Epithelial cell of umbilical artery (primary cell): ENCODE data around the gene NMU. TPM values are rescaled to one million over a fixed set of nuclear protein-coding genes. Genes with fewer than 3 reads are reported as not detected.

Experiments used
- total RNA-seq: library from RNA; depleted of rRNA; stranded (reverse); fragments of >200 nt; gene quantifications from 2 replicates; pipeline ENCODE4 v1.2.3, GENCODE V29; 2014

The NMU gene
- total RNA-seq = not detected in 2 replicates

DNA sequence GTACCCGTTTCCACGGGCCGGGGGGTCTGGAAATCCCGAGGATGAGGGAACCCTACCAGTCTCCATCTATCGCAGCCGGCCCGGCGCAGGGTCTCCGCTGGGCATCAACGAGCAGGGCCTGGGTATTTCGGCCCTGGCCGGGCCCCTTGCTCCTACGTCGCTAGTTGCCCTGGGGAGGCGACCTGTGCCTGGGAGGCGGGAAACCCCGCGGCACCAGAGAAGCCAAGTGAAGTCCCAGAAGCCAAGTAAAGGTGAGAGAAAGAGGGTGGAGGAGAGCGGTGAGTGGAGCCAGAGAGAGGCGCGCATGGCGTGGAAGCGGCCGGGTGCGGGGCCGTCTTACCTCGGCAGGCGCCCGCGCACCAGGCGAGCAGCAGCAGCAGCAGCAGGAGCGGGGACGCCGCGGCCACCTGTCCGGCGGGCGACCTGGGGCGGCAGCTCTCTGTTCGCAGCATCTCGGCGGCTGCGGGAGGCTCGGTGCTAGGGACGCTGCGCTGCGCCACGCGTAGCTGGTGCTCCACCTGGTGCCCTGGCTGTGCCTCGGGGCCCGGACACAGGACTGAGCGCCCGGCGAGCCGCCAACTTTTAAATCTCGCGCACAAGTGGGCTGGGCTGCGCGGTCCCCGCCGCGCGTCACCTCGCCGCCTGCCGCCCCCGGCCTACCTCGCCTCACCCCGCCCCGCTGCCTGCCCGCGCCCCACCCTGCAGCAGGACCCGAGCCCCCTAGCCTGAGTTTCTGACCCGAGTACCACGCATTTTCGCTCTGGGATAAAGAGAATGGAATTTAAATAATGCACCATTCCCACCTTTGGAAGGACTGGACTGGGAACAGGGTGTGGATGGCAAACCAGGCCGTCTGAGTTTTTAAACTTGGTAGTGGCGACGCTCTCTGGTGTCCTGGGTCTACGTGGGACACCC lies at the start of gene NMU:
Gene NMU (minus strand): TSS at position 558 of the 915 bp plus-strand sequence. CDS start 106 bp downstream, at position 452.

GRCh38 chr4:55592014-55592413 lies 44.1 kb downstream of the NMU start, which contains the start of gene PDCL2:
Gene PDCL2, minus strand, starts transcription at chr4:55592245. Its CDS starts 136 bp downstream, at chr4:55592109.

DNA sequence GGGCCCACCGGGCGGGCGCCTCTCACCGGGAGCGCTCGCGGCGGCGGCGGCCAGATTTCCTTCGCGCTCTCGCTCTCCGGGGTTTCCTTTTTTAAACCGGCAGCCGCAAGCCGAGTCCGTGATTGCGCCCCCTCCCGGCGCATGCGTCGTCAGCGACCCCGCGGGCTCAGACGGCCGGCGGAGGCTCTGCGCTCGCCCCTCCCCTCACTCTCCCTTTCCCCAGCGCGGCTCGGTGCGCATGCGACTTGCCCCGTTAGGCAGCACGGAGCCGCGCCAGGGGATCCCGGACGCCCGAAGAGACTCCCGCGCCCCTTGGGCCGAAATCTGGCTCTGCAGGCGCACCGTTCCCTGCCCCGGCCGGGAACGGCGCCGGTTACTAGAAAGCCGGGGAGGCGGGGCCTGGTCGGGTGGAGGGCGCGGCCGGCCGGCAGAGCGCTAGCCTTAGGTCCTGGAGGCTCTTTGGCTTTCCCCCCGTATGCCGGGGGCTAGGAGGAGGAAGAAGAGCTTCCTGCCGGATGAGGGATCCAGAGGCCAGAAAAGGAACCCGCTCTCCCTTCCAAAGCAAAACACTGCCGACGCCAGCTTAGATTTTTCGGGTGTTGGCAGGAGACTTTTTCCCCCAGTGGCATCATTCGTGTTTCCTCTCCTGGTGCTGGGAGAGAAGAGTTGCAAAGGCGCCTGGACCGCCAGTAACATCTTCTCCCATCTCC lies 89.2 kb downstream of the NMU start, which contains the start of gene CLOCK:
Gene CLOCK (minus strand): TSS at position 154 of the 710 bp plus-strand sequence. CDS start 64,124 bp downstream, outside the sequence.

Other genes with a start within 250 kb of the NMU start
- 129 and 158 TPM in 2 replicates for gene TMEM165, start 240.3 kb downstream of the NMU start, total RNA-seq
- gene CLOCK, start 89.4 kb downstream of the NMU start, total RNA-seq = 13.0 and 21.1 TPM in 2 replicates
- not detected in 2 replicates for gene PDCL2, start 44.1 kb downstream of the NMU start, total RNA-seq
- gene EXOC1L, start 183.5 kb upstream of the NMU start, total RNA-seq = not detected in 2 replicates
- 37.7 and 44.8 TPM in 2 replicates for gene EXOC1, start 217.3 kb upstream of the NMU start, total RNA-seq